Measurements from ENCODE around the gene RTL10. TPM values are rescaled to one million over a fixed set of nuclear protein-coding genes. Genes with fewer than 3 reads are reported as not detected.

Gene RTL10
- total and polyA plus RNA-seq, 2 of the 8 experiments (the other 6 are each of a cell fraction or from before 2014, with no cell fraction given), result 11.5 to 18.8 TPM

GRCh38 chr22:19891317-19892256 lies 36.9 kb upstream of the RTL10 start:
- H2BK5ac ChIP-seq (ENCODE audit: low read depth, low read length), result peak overlapping the region; percentile 90; the same call in 1 of the 2 replicates
- peaks cover 0 to 2% (median 0%) of the 10 kb centered on the region in 4 experiments; a peak in 4 of 7 replicates for H3K27me3 ChIP-seq (replicated peaks in 1 of 4; ENCODE audit: control insufficient read depth in 3 of 4, extremely low read depth in 1 of 4, insufficient read depth in 3 of 4, low read length in 3 of 4)
- H3K18ac ChIP-seq (ENCODE audit: extremely low read depth, low read length), result peak overlapping the region; percentile 97; the same call in 1 of the 2 replicates
- H4K5ac ChIP-seq (ENCODE audit: insufficient read length, low read depth, low read length), result no peak overlapping the region
- H3K23me2 ChIP-seq (ENCODE audit: low read depth, low read length), result no peaks in the 10 kb centered on the region
- peak overlapping the region; percentile 98 for H4K91ac ChIP-seq (replicated peaks; ENCODE audit: insufficient read length, low read length)
- no peak overlapping the region for H3K23ac ChIP-seq (ENCODE audit: insufficient read length)
- H2BK15ac ChIP-seq (ENCODE audit: low read length), result peak overlapping the region; percentile 92; the same call in 1 of the 2 replicates
- DNase-seq (ENCODE audit: low read depth in 1 of 2, low spot score in 2 of 2), result peak in 1 of 2 experiments; percentile 78
- H4K8ac ChIP-seq (ENCODE audit: extremely low read depth, insufficient read depth, low read length), result peak overlapping the region; percentile 75; the same call in 1 of the 2 replicates
- no peak overlapping the region for H3K27ac ChIP-seq (ENCODE audit: low read depth, low read length)
- ChIA-PET CTCF (ENCODE audit: partially characterized antibody) (interaction anchor here (0.8 to 9.5 kb wide), 13 partner anchors 9 to 161 kb away, joined by 3 to 69 read pairs (median 3); no protein-coding TSS in a partner anchor), POLR2A (ENCODE audit: partially characterized antibody) (interaction anchor here (0.6 to 1.4 kb wide), 5 partner anchors 11 to 189 kb away, joined by 3 to 6 read pairs (median 3); no protein-coding TSS in a partner anchor)
- no peak overlapping the region for H3K56ac ChIP-seq (replicated peaks; ENCODE audit: insufficient read length, low read depth, low read length)
- H2BK120ac ChIP-seq (replicated peaks; ENCODE audit: low read depth, low read length), result peak overlapping the region; percentile 17
- H3K4me3 ChIP-seq (ENCODE audit: extremely low read depth in 1 of 4, insufficient read depth in 2 of 4, low read depth in 3 of 4, low read length in 4 of 4), result no peak overlapping the region
- H3K4me2 ChIP-seq (ENCODE audit: insufficient read depth in 1 of 2, low read depth in 2 of 2, low read length in 2 of 2), result no peak overlapping the region; a peak in 1 of 4 replicates
- H3K36me3 ChIP-seq (ENCODE audit: control insufficient read depth in 2 of 4, insufficient read depth in 4 of 4, low read length in 3 of 4), result no peaks in the 10 kb centered on the region
- H3K79me2 ChIP-seq (ENCODE audit: control insufficient read depth in 1 of 2, insufficient read depth in 2 of 2, low read length in 2 of 2), result no peaks in the 10 kb centered on the region
- WGBS, 2 experiments (ENCODE audit: extremely low coverage in 1 of 2, insufficient coverage in 1 of 2, insufficient read length in 1 of 2, insufficient replicate concordance in 2 of 2, low coverage in 1 of 2, low lambda C conversion rate in 2 of 2, missing lambda C conversion rate in 1 of 2), result 49% methylated on average over 32 of the region's 32 CpGs; no CpG with 5 or more reads in 1 of the 2 experiments
- no peak overlapping the region for H3K9ac ChIP-seq (replicated peaks in 1 of 4; ENCODE audit: extremely low read depth in 1 of 4, low read depth in 3 of 4, low read length in 3 of 4)
- peak overlapping the region; percentile 56 for H2AK5ac ChIP-seq (ENCODE audit: low read depth, low read length)
- peak overlapping the region; percentile 91; the same call in 1 of the 2 replicates for H2BK20ac ChIP-seq (ENCODE audit: low read length)
- H3K9me3 ChIP-seq (ENCODE audit: insufficient read depth in 2 of 2, low read depth in 1 of 2, low read length in 1 of 2), result no peaks in the 10 kb centered on the region
- H3K4ac ChIP-seq (replicated peaks; ENCODE audit: insufficient read length, low read depth, low read length), result peak overlapping the region; percentile 93
- no peaks in the 10 kb centered on the region for H3K79me1 ChIP-seq (ENCODE audit: low read depth, low read length)
- peak; percentile 55 for FAIRE-seq
- H2AFZ ChIP-seq (ENCODE audit: low read length), result no peak overlapping the region
- peak overlapping the region; percentile 96 for H2BK12ac ChIP-seq (ENCODE audit: low read depth, low read length)
- H3K4me1 ChIP-seq (replicated peaks in 1 of 4; ENCODE audit: control insufficient read depth in 3 of 4, insufficient read depth in 4 of 4, low read length in 3 of 4), result peaks cover 7 to 20% (median 18%) of the 10 kb centered on the region in 4 experiments
- no peak overlapping the region for H3K14ac ChIP-seq (ENCODE audit: insufficient read length)
- no peaks in the 10 kb centered on the region for H4K20me1 ChIP-seq (replicated peaks in 1 of 2; ENCODE audit: control insufficient read depth in 1 of 2, insufficient read depth in 2 of 2, low read length in 2 of 2)
- TF ChIP-seq TEAD4 (IDR thresholded peaks at IDR 0.05; ENCODE audit: low read depth, low read length) (no peak), POLR2A (IDR thresholded peaks at IDR 0.05; ENCODE audit: control extremely low read depth in 1 of 2, low read depth in 2 of 2, low read length in 2 of 2) (0 out of 3 replicates have a peak, but pooled peaks of 1 of the 2 experiments have one; percentile 48), SIN3A (conservative IDR thresholded peaks at IDR 0.05 in 1 of 2, IDR thresholded peaks at IDR 0.05 in 1 of 2; ENCODE audit: low read depth in 1 of 2, low read length in 2 of 2) (0 out of 4 replicates have a peak, but pooled peaks of 1 of the 2 experiments have one; percentile 30), RAD21 (IDR thresholded peaks at IDR 0.05 in 1 of 2, conservative IDR thresholded peaks at IDR 0.05 in 1 of 2; ENCODE audit: low read depth in 2 of 2, low read length in 2 of 2) (peak in 1 of 2 experiments; percentile 21; a peak in 1 of 4 replicates), SIX5 (IDR thresholded peaks at IDR 0.05; ENCODE audit: low read depth, low read length) (no peak), FOSL1 (IDR thresholded peaks at IDR 0.05; ENCODE audit: insufficient read depth, low read depth, low read length) (no peak), TAF7 (optimal IDR thresholded peaks at IDR 0.05; ENCODE audit: borderline replicate concordance, low read depth, low read length) (peak; percentile 17)
